Activated CD8-positive, alpha-beta T cell treated with anti-CD3 and anti-CD28 coated beads for 36 hours (primary cell): ENCODE results near the gene ELANE. TPM values are rescaled to one million over a fixed set of nuclear protein-coding genes. Genes with fewer than 3 reads are reported as not detected.
"Not testable (repeated sequence)": the region's sequence is repeated elsewhere in the genome, so short reads cannot be mapped to it uniquely, and the experiment has no call there.

ENCODE experiments used
- ATAC-seq: fragments of 200-7000 bp; cut with Tn5 transposase; one replicate; pipeline ENCODE4 v1.10.0; 2021; ENCODE audit warnings: mild to moderate bottlenecking, moderate library complexity
- CTCF ChIA-PET: fragments of 350-600 bp; sonication (Branson Sonifier 250); formaldehyde crosslinking; loops from one replicate; lab custom pipeline; 2021; ENCODE audit warnings: antibody characterized with exemption; lab: Charles Lee
- POLR2A ChIA-PET: fragments of 350-600 bp; sonication (Branson Sonifier 250); formaldehyde crosslinking; loops from one replicate; lab custom pipeline; 2021; ENCODE audit warnings: antibody characterized with exemption; lab: Charles Lee
- DNase-seq: peaks from one replicate; pipeline ENCODE4 v3.0.0-alpha.2; 2020
- H3K27ac Mint-ChIP-seq: one replicate; pipeline ENCODE4 v1.8.0; 2021; ENCODE audit warnings: mild to moderate bottlenecking, mixed read lengths
- H3K27me3 Mint-ChIP-seq: one replicate; pipeline ENCODE4 v1.8.0; 2021; ENCODE audit warnings: mixed read lengths
- H3K36me3 Mint-ChIP-seq: one replicate; pipeline ENCODE4 v1.8.0; 2021; ENCODE audit warnings: low read depth, mixed read lengths
- H3K4me1 Mint-ChIP-seq: one replicate; pipeline ENCODE4 v1.8.0; 2021; ENCODE audit warnings: low read depth, mixed read lengths
- H3K4me3 Mint-ChIP-seq: one replicate; pipeline ENCODE4 v1.8.0; 2021; ENCODE audit warnings: mild to moderate bottlenecking, moderate library complexity, mixed read lengths
- H3K9me3 Mint-ChIP-seq: one replicate; pipeline ENCODE4 v1.8.0; 2021; ENCODE audit warnings: mixed read lengths
- CTCF ChIP-seq: fragments of 200-600 bp; IDR thresholded peaks from one replicate; pipeline ENCODE4 v1.8.0; 2022; ENCODE audit warnings: antibody characterized with exemption, mild to moderate bottlenecking
- intact Hi-C: fragments of 100-400 bp; cut with micrococcal nuclease; formaldehyde crosslinking; loops from one replicate; pipeline ENCODE4 v1.10.0; 2022
- total RNA-seq, 2 experiments: library from RNA; stranded (reverse); gene quantifications; one replicate each; pipeline ENCODE4 v1.2.3, GENCODE V29; 2021

ELANE gene
- total RNA-seq, 2 experiments from 2014 or later, result not detected

GRCh38 chr19:875265-875879 is 23.3 kb downstream of the ELANE start:
- ChIA-PET POLR2A (interaction anchor here (0.9 kb wide), 1 partner anchor 65 kb away, joined by 3 read pairs; no protein-coding TSS in a partner anchor), CTCF (interaction anchor here (0.7 to 2.5 kb wide), 2 partner anchors 12 to 116 kb away, joined by 3 to 9 read pairs; no protein-coding TSS in a partner anchor)
- H3K27ac Mint-ChIP-seq, result no peak overlapping the region
- no peak for TF ChIP-seq CTCF
- H3K9me3 Mint-ChIP-seq, result peaks cover 2% of the 10 kb centered on the region
- H3K4me1 Mint-ChIP-seq, result peaks cover 10% of the 10 kb centered on the region
- intact Hi-C loops, result no loop called here
- DNase-seq, result no peak
- peaks cover 5% of the 10 kb centered on the region for H3K36me3 Mint-ChIP-seq
- H3K4me3 Mint-ChIP-seq, result no peak overlapping the region
- H3K27me3 Mint-ChIP-seq, result no peaks in the 10 kb centered on the region
- ATAC-seq, result no peak

- ATAC-seq, result no peak
These were observed 24.0 kb downstream of the ELANE start for GRCh38 chr19:876089-876488.

GRCh38 chr19:876780-877314 is 24.7 kb downstream of the ELANE start:
- no peak for TF ChIP-seq CTCF
- no peak for DNase-seq
- no peak overlapping the region for H3K4me3 Mint-ChIP-seq
- H3K36me3 Mint-ChIP-seq, result peaks cover 3% of the 10 kb centered on the region
- no peak overlapping the region for H3K27ac Mint-ChIP-seq
- H3K27me3 Mint-ChIP-seq, result no peaks in the 10 kb centered on the region
- ChIA-PET POLR2A (no interaction called here), CTCF (no interaction called here)
- peaks cover 8% of the 10 kb centered on the region for H3K4me1 Mint-ChIP-seq
- no peak for ATAC-seq
- intact Hi-C loops, result no loop called here
- H3K9me3 Mint-ChIP-seq, result no peaks in the 10 kb centered on the region

More at GRCh38 chr19:876089-876488, 24.0 kb downstream of the ELANE start:
- no peak for TF ChIP-seq CTCF
- Mint-ChIP-seq H3K36me3 (peaks cover 4% of the 10 kb centered on the region), H3K4me1 (peaks cover 10% of the 10 kb centered on the region), H3K9me3 (peaks cover 2% of the 10 kb centered on the region), H3K27me3 (no peaks in the 10 kb centered on the region), H3K4me3 (no peak overlapping the region), H3K27ac (no peak overlapping the region)
- ChIA-PET POLR2A (interaction anchor here (0.9 kb wide), 1 partner anchor 65 kb away, joined by 3 read pairs; no protein-coding TSS in a partner anchor), CTCF (interaction anchor here (2.5 kb wide), 1 partner anchor 12 kb away, joined by 9 read pairs; no protein-coding TSS in a partner anchor)
- intact Hi-C loops, result no loop called here
- DNase-seq, result no peak

GRCh38 chr19:877992-878660 is 26.0 kb downstream of the ELANE start:
- intact Hi-C loops, H3K27me3 Mint-ChIP-seq, DNase-seq, H3K36me3 Mint-ChIP-seq, H3K9me3 Mint-ChIP-seq, H3K4me3 Mint-ChIP-seq, H3K27ac Mint-ChIP-seq, ATAC-seq, POLR2A ChIA-PET, H3K4me1 Mint-ChIP-seq: not testable (repeated sequence)
- CTCF ChIA-PET, result interaction anchor here (1.0 to 1.6 kb wide), 3 partner anchors 15 to 104 kb away, joined by 3 to 6 read pairs (median 3); no protein-coding TSS in a partner anchor

GRCh38 chr19:878751-879561 is 26.9 kb downstream of the ELANE start:
- H3K27ac Mint-ChIP-seq, H3K27me3 Mint-ChIP-seq, H3K36me3 Mint-ChIP-seq, H3K9me3 Mint-ChIP-seq, DNase-seq, intact Hi-C loops, POLR2A ChIA-PET, H3K4me1 Mint-ChIP-seq, ATAC-seq, H3K4me3 Mint-ChIP-seq: not testable (repeated sequence)
- CTCF ChIA-PET, result interaction anchor here (0.6 to 1.6 kb wide), 4 partner anchors 15 to 254 kb away, joined by 3 to 6 read pairs (median 3); no protein-coding TSS in a partner anchor
